ENCODE measurements around the gene MYH11. TPM values are rescaled to one million over a fixed set of nuclear protein-coding genes. Genes with fewer than 3 reads are reported as not detected.

The MYH11 gene
- total and polyA plus RNA-seq, 2 experiments from 2014 or later = 1.6 to 5.9 TPM

GRCh38 chr16:15891508-15891907, 34.7 kb upstream of the MYH11 start (continued):
- TF ChIP-seq, protein P1, sequence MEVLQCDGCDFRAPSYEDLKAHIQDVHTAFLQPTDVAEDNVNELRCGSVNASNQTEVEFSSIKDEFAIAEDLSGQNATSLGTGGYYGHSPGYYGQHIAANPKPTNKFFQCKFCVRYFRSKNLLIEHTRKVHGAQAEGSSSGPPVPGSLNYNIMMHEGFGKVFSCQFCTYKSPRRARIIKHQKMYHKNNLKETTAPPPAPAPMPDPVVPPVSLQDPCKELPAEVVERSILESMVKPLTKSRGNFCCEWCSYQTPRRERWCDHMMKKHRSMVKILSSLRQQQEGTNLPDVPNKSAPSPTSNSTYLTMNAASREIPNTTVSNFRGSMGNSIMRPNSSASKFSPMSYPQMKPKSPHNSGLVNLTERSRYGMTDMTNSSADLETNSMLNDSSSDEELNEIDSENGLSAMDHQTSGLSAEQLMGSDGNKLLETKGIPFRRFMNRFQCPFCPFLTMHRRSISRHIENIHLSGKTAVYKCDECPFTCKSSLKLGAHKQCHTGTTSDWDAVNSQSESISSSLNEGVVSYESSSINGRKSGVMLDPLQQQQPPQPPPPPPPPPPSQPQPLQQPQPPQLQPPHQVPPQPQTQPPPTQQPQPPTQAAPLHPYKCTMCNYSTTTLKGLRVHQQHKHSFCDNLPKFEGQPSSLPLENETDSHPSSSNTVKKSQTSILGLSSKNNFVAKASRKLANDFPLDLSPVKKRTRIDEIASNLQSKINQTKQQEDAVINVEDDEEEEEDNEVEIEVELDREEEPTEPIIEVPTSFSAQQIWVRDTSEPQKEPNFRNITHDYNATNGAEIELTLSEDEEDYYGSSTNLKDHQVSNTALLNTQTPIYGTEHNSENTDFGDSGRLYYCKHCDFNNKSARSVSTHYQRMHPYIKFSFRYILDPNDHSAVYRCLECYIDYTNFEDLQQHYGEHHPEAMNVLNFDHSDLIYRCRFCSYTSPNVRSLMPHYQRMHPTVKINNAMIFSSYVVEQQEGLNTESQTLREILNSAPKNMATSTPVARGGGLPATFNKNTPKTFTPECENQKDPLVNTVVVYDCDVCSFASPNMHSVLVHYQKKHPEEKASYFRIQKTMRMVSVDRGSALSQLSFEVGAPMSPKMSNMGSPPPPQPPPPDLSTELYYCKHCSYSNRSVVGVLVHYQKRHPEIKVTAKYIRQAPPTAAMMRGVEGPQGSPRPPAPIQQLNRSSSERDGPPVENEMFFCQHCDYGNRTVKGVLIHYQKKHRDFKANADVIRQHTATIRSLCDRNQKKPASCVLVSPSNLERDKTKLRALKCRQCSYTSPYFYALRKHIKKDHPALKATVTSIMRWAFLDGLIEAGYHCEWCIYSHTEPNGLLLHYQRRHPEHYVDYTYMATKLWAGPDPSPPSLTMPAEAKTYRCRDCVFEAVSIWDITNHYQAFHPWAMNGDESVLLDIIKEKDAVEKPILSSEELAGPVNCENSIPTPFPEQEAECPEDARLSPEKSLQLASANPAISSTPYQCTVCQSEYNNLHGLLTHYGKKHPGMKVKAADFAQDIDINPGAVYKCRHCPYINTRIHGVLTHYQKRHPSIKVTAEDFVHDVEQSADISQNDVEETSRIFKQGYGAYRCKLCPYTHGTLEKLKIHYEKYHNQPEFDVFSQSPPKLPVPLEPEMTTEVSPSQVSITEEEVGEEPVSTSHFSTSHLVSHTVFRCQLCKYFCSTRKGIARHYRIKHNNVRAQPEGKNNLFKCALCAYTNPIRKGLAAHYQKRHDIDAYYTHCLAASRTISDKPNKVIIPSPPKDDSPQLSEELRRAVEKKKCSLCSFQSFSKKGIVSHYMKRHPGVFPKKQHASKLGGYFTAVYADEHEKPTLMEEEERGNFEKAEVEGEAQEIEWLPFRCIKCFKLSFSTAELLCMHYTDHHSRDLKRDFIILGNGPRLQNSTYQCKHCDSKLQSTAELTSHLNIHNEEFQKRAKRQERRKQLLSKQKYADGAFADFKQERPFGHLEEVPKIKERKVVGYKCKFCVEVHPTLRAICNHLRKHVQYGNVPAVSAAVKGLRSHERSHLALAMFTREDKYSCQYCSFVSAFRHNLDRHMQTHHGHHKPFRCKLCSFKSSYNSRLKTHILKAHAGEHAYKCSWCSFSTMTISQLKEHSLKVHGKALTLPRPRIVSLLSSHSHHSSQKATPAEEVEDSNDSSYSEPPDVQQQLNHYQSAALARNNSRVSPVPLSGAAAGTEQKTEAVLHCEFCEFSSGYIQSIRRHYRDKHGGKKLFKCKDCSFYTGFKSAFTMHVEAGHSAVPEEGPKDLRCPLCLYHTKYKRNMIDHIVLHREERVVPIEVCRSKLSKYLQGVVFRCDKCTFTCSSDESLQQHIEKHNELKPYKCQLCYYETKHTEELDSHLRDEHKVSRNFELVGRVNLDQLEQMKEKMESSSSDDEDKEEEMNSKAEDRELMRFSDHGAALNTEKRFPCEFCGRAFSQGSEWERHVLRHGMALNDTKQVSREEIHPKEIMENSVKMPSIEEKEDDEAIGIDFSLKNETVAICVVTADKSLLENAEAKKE (CRISPR knock-in tag; IDR thresholded peaks at IDR 0.05) = no peak
- no peak for TF ChIP-seq POLR2AphosphoS5 (IDR thresholded peaks at IDR 0.05; ENCODE audit: low read depth)
- no peak for TF ChIP-seq CREB1 (CRISPR knock-in tag; IDR thresholded peaks at IDR 0.05; ENCODE audit: low read depth)
- no peak for TF ChIP-seq JUNB (IDR thresholded peaks at IDR 0.05; ENCODE audit: unreplicated experiment)
- no peak for TF ChIP-seq EZH2 (IDR thresholded peaks at IDR 0.05; ENCODE audit: low read depth, unreplicated experiment)
- no peak for TF ChIP-seq ETS1 (IDR thresholded peaks at IDR 0.05)

DNA sequence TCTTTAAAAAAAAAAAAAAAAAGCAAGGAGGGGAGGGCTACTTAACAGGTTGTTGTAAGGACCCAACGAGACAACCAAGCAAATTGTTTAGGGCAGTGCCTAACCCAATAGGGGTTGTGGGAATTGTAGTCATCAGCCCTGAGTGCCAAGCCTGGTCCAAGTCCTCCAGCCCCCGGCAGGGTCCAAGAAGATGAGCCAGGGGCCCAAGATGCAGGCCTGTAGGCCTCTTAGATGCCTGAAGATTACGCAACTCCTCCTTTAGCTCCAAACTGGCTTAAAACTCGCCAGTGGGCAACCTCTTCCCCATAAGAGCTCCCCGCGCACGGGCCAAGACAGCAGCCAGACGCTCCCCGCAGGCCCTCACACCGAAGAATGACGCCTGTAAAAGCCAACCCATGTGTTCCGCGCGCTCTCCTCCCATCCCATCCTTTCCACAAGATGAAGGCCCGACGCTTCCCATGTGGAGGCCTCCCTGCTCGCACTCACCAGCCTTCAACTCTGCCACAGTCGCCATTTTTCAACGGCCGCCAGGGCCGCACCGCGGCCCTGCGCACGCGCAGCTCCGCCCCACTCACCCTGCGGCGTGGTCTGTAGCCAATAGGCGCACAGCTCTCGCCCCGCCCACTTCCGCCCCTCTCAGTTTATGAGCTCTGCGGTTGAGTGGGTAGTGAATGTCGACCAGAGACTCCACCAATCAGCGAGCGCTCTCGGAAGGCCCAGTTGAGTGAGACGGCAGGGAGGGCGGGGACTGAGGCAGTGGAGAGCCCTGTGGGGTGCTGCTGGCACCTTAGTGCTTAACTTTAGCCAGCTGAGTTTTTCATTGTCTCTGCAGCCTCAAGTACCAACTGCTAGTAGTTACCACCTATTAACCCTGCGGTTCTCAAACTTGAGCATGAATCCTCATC, 31.5 kb upstream of the MYH11 start, which contains the start of gene CEP20:
CEP20 (minus strand) TSS at position 532 of the 905 bp plus-strand sequence; CDS start at position 514, 18 bp downstream.
- Mint-ChIP-seq H3K4me3 (peak within 1 kb of the TSS; percentile 100), H3K27me3 (ENCODE audit: insufficient read depth, low read depth, poor library complexity) (peaks cover 4% of the 10 kb centered on the region), H3K9me3 (no peaks in the 10 kb centered on the region; the same call in 2 of the 3 replicates), H3K27ac (peak within 1 kb of the TSS; percentile 99), H3K36me3 (ENCODE audit: low read depth) (peaks cover 6% of the 10 kb centered on the region; the same call in 1 of the 3 replicates), H3K4me1 (peaks cover 11% of the 10 kb centered on the region)
- Histone ChIP-seq H2AFZ (peak within 1 kb of the TSS; percentile 79), H3K4me2 (peak within 1 kb of the TSS; percentile 94), H3F3A (replicated peaks; ENCODE audit: low read depth) (peaks cover 5% of the 10 kb centered on the region; the same call in 1 of the 2 replicates), H3K27me3 (ENCODE audit: insufficient read depth) (no peaks in the 10 kb centered on the region), H3K36me3 (ENCODE audit: insufficient read depth) (no peaks in the 10 kb centered on the region), H4K20me1 (replicated peaks; ENCODE audit: insufficient read depth) (0 out of 2 replicates have a peak, but pooled peaks cover 8% of the 10 kb centered on the region), H3K4me3 (peak within 1 kb of the TSS; percentile 91), H3K79me2 (replicated peaks; ENCODE audit: insufficient read depth) (peaks cover 47% of the 10 kb centered on the region), H3K4me1 (ENCODE audit: insufficient read depth) (peaks cover 5% of the 10 kb centered on the region; the same call in 1 of the 2 replicates), H3K27ac (ENCODE audit: low read depth) (peak within 1 kb of the TSS; percentile 87), H3K9me2 (ENCODE audit: insufficient read depth) (no peaks in the 10 kb centered on the region)
- DNase-seq (ENCODE audit: low spot score) (peak; percentile 100), ATAC-seq (peak; percentile 99)
- TF ChIP-seq REST (IDR thresholded peaks at IDR 0.05; ENCODE audit: unreplicated experiment) (no peak), STAT1 (IDR thresholded peaks at IDR 0.05; ENCODE audit: unreplicated experiment) (no peak), JUNB (IDR thresholded peaks at IDR 0.05; ENCODE audit: unreplicated experiment) (no peak)
- TF ChIP-seq, protein P2, sequence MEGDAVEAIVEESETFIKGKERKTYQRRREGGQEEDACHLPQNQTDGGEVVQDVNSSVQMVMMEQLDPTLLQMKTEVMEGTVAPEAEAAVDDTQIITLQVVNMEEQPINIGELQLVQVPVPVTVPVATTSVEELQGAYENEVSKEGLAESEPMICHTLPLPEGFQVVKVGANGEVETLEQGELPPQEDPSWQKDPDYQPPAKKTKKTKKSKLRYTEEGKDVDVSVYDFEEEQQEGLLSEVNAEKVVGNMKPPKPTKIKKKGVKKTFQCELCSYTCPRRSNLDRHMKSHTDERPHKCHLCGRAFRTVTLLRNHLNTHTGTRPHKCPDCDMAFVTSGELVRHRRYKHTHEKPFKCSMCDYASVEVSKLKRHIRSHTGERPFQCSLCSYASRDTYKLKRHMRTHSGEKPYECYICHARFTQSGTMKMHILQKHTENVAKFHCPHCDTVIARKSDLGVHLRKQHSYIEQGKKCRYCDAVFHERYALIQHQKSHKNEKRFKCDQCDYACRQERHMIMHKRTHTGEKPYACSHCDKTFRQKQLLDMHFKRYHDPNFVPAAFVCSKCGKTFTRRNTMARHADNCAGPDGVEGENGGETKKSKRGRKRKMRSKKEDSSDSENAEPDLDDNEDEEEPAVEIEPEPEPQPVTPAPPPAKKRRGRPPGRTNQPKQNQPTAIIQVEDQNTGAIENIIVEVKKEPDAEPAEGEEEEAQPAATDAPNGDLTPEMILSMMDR (conservative IDR thresholded peaks at IDR 0.05; ENCODE audit: low read depth in 2 of 2) = no peak
